Epithelial cell of esophagus (primary cell): ENCODE data around the gene CRIP2.

Source experiments
- DNase-seq: peaks from one replicate; pipeline ENCODE4 v3.0.0; 2010; ENCODE audit warnings: low read depth
- H3K4me3 ChIP-seq: 2 replicates; pipeline ENCODE4 v1.5.1; 2011; ENCODE audit warnings: mild to moderate bottlenecking, low read length, control low read depth
- CTCF ChIP-seq: IDR thresholded peaks from 2 replicates; pipeline ENCODE4 v1.5.1; 2011; ENCODE audit warnings: low read depth, mild to moderate bottlenecking, low read length, control low read depth, inconsistent platforms; ENCODE audit not compliant: insufficient read depth; ENCODE audit errors: missing control alignments

The CRIP2 gene

GRCh38 chr14:105437723-105438500 lies 36.7 kb upstream of the CRIP2 start:
- TF ChIP-seq CTCF, result no peak
- H3K4me3 ChIP-seq, result no peak overlapping the region
- no peak for DNase-seq

GRCh38 chr14:105439179-105439578 lies 35.4 kb upstream of the CRIP2 start:
- DNase-seq, result no peak
- no peak for TF ChIP-seq CTCF
- H3K4me3 ChIP-seq, result no peak overlapping the region

GRCh38 chr14:105439710-105440553 lies 34.7 kb upstream of the CRIP2 start:
- H3K4me3 ChIP-seq, result no peak overlapping the region
- TF ChIP-seq CTCF, result no peak

GRCh38 chr14:105440554-105440900 lies 34.1 kb upstream of the CRIP2 start:
- no peak overlapping the region for H3K4me3 ChIP-seq
- no peak for DNase-seq
- TF ChIP-seq CTCF, result no peak

More at GRCh38 chr14:105439710-105440553, 34.7 kb upstream of the CRIP2 start:
- DNase-seq, result peak; percentile 13

- no peak for DNase-seq
- no peak overlapping the region for H3K4me3 ChIP-seq
- TF ChIP-seq CTCF, result no peak
These were observed 33.6 kb upstream of the CRIP2 start for GRCh38 chr14:105440992-105441391.

- no peak for DNase-seq
- no peak for TF ChIP-seq CTCF
- H3K4me3 ChIP-seq, result no peak overlapping the region
These were observed 32.5 kb upstream of the CRIP2 start for GRCh38 chr14:105442125-105442524.
